GM12891 (cell line): Measurements from ENCODE around the gene RPH3AL.

Experiments used
- POLR2A ChIP-seq: IDR thresholded peaks from 2 replicates; pipeline ENCODE4 v1.6.1; 2011; ENCODE audit warnings: low read depth, low read length, control low read depth
- POLR2AphosphoS5 ChIP-seq: IDR thresholded peaks from 2 replicates; pipeline ENCODE4 v1.6.1; 2011; ENCODE audit warnings: low read depth, low read length, control low read depth
- SPI1 ChIP-seq: IDR thresholded peaks from 2 replicates; pipeline ENCODE4 v1.6.1; 2011; ENCODE audit warnings: low read depth, low read length, control low read depth
- TAF1 ChIP-seq: IDR thresholded peaks from 2 replicates; pipeline ENCODE4 v1.6.1; 2011; ENCODE audit warnings: low read depth, low read length, control low read depth

GRCh38 chr17:227946-228615 lies 124.5 kb downstream of the RPH3AL start:
- TF ChIP-seq POLR2A (no peak), POLR2AphosphoS5 (no peak), SPI1 (no peak), TAF1 (no peak)
